IMR-90 (cell line): ENCODE measurements around the gene MFAP1. TPM values are rescaled to one million over a fixed set of nuclear protein-coding genes. Genes with fewer than 3 reads are reported as not detected.
A peak's percentile ranks its signal among the peaks of the same experiment; 100 is the strongest.

Experiments used
- BHLHE40 ChIP-seq: fragments of 150-350 bp; IDR thresholded peaks from 2 replicates; pipeline ENCODE4 v1.6.1; 2016; ENCODE audit warnings: mild to moderate bottlenecking, low read depth, low read length
- CEBPB ChIP-seq: IDR thresholded peaks from 2 replicates; pipeline ENCODE4 v1.6.1; 2012; ENCODE audit warnings: low read depth, low read length, improper control_type of control experiment
- POLR2A ChIP-seq: IDR thresholded peaks from 2 replicates; pipeline ENCODE4 v1.6.1; 2012; ENCODE audit warnings: mild to moderate bottlenecking, low read depth, low read length
- polyA plus RNA-seq, 3 experiments: library from polyadenylated mRNA; depleted of rRNA; stranded (reverse); fragments of >200 nt; gene quantifications; 2 replicates each; pipeline ENCODE4 v1.2.3, GENCODE V29; 2012; ENCODE audit warnings: low replicate concordance in 1 of 3
- total RNA-seq: library from RNA; depleted of rRNA; stranded (reverse); fragments of >200 nt; gene quantifications from 2 replicates; pipeline ENCODE4 v1.2.3, GENCODE V29; 2012
- TF ChIP-seq, protein P1 (sequence below): conservative IDR thresholded peaks from 2 replicates; pipeline ENCODE4 v1.5.1; 2012; ENCODE audit warnings: mild to moderate bottlenecking, low read depth, low read length, improper control_type of control experiment

MFAP1 gene
- total and polyA plus RNA-seq, 2 of the 4 experiments (the other 2 are of a cell fraction), result 21.6 to 28.5 TPM

DNA sequence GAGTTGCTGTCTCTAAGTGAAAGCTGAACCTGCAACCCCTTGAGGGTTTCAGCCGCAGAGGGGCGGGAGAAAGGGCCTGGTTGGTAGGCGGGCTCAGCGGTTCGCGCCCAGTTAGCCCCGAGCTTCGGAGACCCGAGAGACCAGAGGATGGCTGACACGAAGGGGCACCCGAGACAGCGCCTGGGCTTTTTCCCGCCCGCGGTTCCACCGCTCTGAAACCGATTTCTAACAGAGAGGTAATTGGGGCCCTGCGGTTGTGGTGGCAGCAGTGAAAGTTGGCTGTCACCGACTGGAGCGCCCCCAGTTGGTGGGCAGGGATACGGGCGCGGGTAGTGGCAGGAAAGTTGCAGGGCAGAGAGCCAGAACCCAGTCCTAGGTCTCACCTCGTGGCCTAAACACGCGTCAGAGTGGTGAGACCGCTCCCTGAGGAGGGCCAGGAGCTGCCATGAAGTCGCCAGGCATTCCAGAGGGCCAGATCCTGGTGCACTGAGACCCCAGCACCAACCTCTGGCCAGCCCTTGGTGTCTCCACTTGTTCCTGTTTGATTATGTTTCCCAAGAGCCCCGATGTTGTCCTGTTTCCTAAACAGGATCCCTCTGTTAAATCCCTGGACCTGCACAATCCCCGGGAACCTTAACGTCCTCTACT lies 47.1 kb downstream of the MFAP1 start (continued):
- TF ChIP-seq, protein P1, sequence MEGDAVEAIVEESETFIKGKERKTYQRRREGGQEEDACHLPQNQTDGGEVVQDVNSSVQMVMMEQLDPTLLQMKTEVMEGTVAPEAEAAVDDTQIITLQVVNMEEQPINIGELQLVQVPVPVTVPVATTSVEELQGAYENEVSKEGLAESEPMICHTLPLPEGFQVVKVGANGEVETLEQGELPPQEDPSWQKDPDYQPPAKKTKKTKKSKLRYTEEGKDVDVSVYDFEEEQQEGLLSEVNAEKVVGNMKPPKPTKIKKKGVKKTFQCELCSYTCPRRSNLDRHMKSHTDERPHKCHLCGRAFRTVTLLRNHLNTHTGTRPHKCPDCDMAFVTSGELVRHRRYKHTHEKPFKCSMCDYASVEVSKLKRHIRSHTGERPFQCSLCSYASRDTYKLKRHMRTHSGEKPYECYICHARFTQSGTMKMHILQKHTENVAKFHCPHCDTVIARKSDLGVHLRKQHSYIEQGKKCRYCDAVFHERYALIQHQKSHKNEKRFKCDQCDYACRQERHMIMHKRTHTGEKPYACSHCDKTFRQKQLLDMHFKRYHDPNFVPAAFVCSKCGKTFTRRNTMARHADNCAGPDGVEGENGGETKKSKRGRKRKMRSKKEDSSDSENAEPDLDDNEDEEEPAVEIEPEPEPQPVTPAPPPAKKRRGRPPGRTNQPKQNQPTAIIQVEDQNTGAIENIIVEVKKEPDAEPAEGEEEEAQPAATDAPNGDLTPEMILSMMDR, result peak; percentile 69
- TF ChIP-seq BHLHE40 (no peak), CEBPB (no peak), POLR2A (no peak)
